MM.1S (cell line): ENCODE data around the gene MMP23B.

Source experiments
- DNase-seq: peaks from one replicate; pipeline ENCODE4 v3.0.0-alpha.2; 2015
- H2AFZ ChIP-seq: fragments of 300-600 bp; sonication (generic); 2 replicates; pipeline ENCODE4 v1.6.0; 2016; ENCODE audit warnings: antibody characterized with exemption, low read length
- H3F3A ChIP-seq: fragments of 300-600 bp; sonication (generic); 2 replicates; pipeline ENCODE4 v1.6.1; 2016; ENCODE audit warnings: mild to moderate bottlenecking, antibody characterized with exemption, low read length, moderate library complexity, mixed read lengths; ENCODE audit not compliant: insufficient read depth
- H3K27ac ChIP-seq: fragments of 300-600 bp; sonication (generic); 2 replicates; pipeline ENCODE4 v1.5.1; 2016; ENCODE audit warnings: mild to moderate bottlenecking, low read length
- H3K27me3 ChIP-seq: fragments of 300-600 bp; sonication (generic); replicated peaks from 2 replicates; pipeline ENCODE4 v1.6.0; 2016; ENCODE audit warnings: low read length; ENCODE audit not compliant: insufficient read depth
- H3K36me3 ChIP-seq: fragments of 300-600 bp; sonication (generic); replicated peaks from 2 replicates; pipeline ENCODE4 v1.6.1; 2016; ENCODE audit warnings: mild to moderate bottlenecking, low read length, mixed read lengths; ENCODE audit not compliant: insufficient read depth
- H3K4me1 ChIP-seq: fragments of 300-600 bp; sonication (generic); 2 replicates; pipeline ENCODE4 v1.6.1; 2016; ENCODE audit warnings: low read length, mixed read lengths
- H3K4me2 ChIP-seq: fragments of 300-600 bp; sonication (generic); 2 replicates; pipeline ENCODE4 v1.6.0; 2016; ENCODE audit warnings: low read depth, low read length
- H3K4me3 ChIP-seq: fragments of 300-600 bp; sonication (generic); 2 replicates; pipeline ENCODE4 v1.5.1; 2016; ENCODE audit warnings: low read length, mixed read lengths
- H3K79me2 ChIP-seq: fragments of 300-600 bp; sonication (generic); 2 replicates; pipeline ENCODE4 v1.6.1; 2016; ENCODE audit warnings: mixed run types, low read length, mixed read lengths
- H3K9ac ChIP-seq: fragments of 300-600 bp; sonication (generic); 2 replicates; pipeline ENCODE4 v1.6.1; 2016; ENCODE audit warnings: low read length, mixed read lengths
- H3K9me2 ChIP-seq: fragments of 300-600 bp; sonication (generic); replicated peaks from 2 replicates; pipeline ENCODE4 v1.6.1; 2016; ENCODE audit warnings: mild to moderate bottlenecking, low read length, mixed read lengths; ENCODE audit not compliant: insufficient read depth
- H3K9me3 ChIP-seq: fragments of 300-600 bp; sonication (generic); replicated peaks from 2 replicates; pipeline ENCODE4 v1.6.1; 2016; ENCODE audit warnings: mild to moderate bottlenecking, low read length, mixed read lengths; ENCODE audit not compliant: insufficient read depth
- H4K20me1 ChIP-seq: fragments of 300-600 bp; sonication (generic); 2 replicates; pipeline ENCODE4 v1.6.1; 2016; ENCODE audit warnings: mild to moderate bottlenecking, low read length, moderate library complexity, mixed read lengths; ENCODE audit not compliant: insufficient read depth
- CTCF ChIP-seq: fragments of 300-600 bp; sonication (generic); IDR thresholded peaks from 2 replicates; pipeline ENCODE4 v1.5.1; 2016; ENCODE audit warnings: antibody characterized with exemption, low read length, mixed read lengths
- EZH2 ChIP-seq: fragments of 300-600 bp; sonication (generic); optimal IDR thresholded peaks from 2 replicates; pipeline ENCODE3; 2017; ENCODE audit warnings: low read depth, mild to moderate bottlenecking, antibody characterized with exemption, low read length, mixed read lengths
- EZH2phosphoT487 ChIP-seq: fragments of 300-600 bp; sonication (generic); IDR thresholded peaks from 2 replicates; pipeline ENCODE4 v1.6.1; 2018; ENCODE audit warnings: antibody characterized with exemption, low read length

The MMP23B gene

GRCh38 chr1:1622788-1623094 is 9.2 kb upstream of the MMP23B start:
- H3K4me3 ChIP-seq = no peak overlapping the region
- H3K27ac ChIP-seq = no peak overlapping the region
- TF ChIP-seq EZH2 = no peak
- no peak for TF ChIP-seq CTCF
- TF ChIP-seq EZH2phosphoT487 = no peak
- no peaks in the 10 kb centered on the region for H3K4me1 ChIP-seq
- H3K9ac ChIP-seq = no peak overlapping the region
- no peaks in the 10 kb centered on the region for H3F3A ChIP-seq
- no peak overlapping the region for H3K4me2 ChIP-seq
- H2AFZ ChIP-seq = no peak overlapping the region
- H3K27me3 ChIP-seq = no peaks in the 10 kb centered on the region
- no peaks in the 10 kb centered on the region for H3K9me2 ChIP-seq
- no peaks in the 10 kb centered on the region for H3K79me2 ChIP-seq
- no peaks in the 10 kb centered on the region for H4K20me1 ChIP-seq
- no peaks in the 10 kb centered on the region for H3K9me3 ChIP-seq
- DNase-seq = no peak
- no peaks in the 10 kb centered on the region for H3K36me3 ChIP-seq

GRCh38 chr1:1623181-1623630 is 8.8 kb upstream of the MMP23B start:
- no peaks in the 10 kb centered on the region for H3K9me2 ChIP-seq
- no peak overlapping the region for H2AFZ ChIP-seq
- TF ChIP-seq EZH2 (no peak), CTCF (no peak), EZH2phosphoT487 (no peak)

GRCh38 chr1:1623631-1624442 is 8.1 kb upstream of the MMP23B start:
- TF ChIP-seq EZH2phosphoT487 (no peak), EZH2 (no peak), CTCF (no peak)
- no peaks in the 10 kb centered on the region for H3K4me1 ChIP-seq

More at GRCh38 chr1:1623181-1623630, 8.8 kb upstream of the MMP23B start:
- no peaks in the 10 kb centered on the region for H3K9me3 ChIP-seq
- H3K9ac ChIP-seq = no peak overlapping the region
- H3K79me2 ChIP-seq = no peaks in the 10 kb centered on the region
- H3K4me3 ChIP-seq = no peak overlapping the region
- no peaks in the 10 kb centered on the region for H3F3A ChIP-seq
- no peaks in the 10 kb centered on the region for H3K27me3 ChIP-seq
- no peaks in the 10 kb centered on the region for H3K36me3 ChIP-seq
- no peaks in the 10 kb centered on the region for H4K20me1 ChIP-seq
- no peak overlapping the region for H3K4me2 ChIP-seq
- DNase-seq = no peak
- H3K27ac ChIP-seq = no peak overlapping the region
- H3K4me1 ChIP-seq = no peaks in the 10 kb centered on the region

More at GRCh38 chr1:1623631-1624442, 8.1 kb upstream of the MMP23B start:
- H3K9me2 ChIP-seq = no peaks in the 10 kb centered on the region
- H3K27me3 ChIP-seq = no peaks in the 10 kb centered on the region
- no peak overlapping the region for H3K4me2 ChIP-seq
- no peak for DNase-seq
- H3K36me3 ChIP-seq = no peaks in the 10 kb centered on the region
- H2AFZ ChIP-seq = no peak overlapping the region
- H4K20me1 ChIP-seq = no peaks in the 10 kb centered on the region
- H3K9me3 ChIP-seq = no peaks in the 10 kb centered on the region
- H3K4me3 ChIP-seq = no peak overlapping the region
- H3K9ac ChIP-seq = no peak overlapping the region
- no peaks in the 10 kb centered on the region for H3K79me2 ChIP-seq
- H3F3A ChIP-seq = no peaks in the 10 kb centered on the region
- H3K27ac ChIP-seq = no peak overlapping the region
